IMR-90 (cell line): ENCODE results near the gene TEAD4. TPM values are rescaled to one million over a fixed set of nuclear protein-coding genes. Genes with fewer than 3 reads are reported as not detected.

ENCODE experiments used
- ATAC-seq: fragments of 200-7000 bp; cut with Tn5 transposase; 2 replicates; pipeline ENCODE4 v1.9.1; 2020; ENCODE audit warnings: low read depth, mild to moderate bottlenecking, moderate library complexity
- BruUV-seq: library from RNA; stranded (reverse); fragments of 400-500 nt; replicated peaks from 2 replicates; lab custom pipeline; 2021; lab: Mats Ljungman, UMichigan
- CTCF ChIA-PET: fragments of 300-600 bp; formaldehyde crosslinking; extraction: SDS; loops from one replicate; lab custom pipeline; 2021; ENCODE audit warnings: antibody characterized with exemption; lab: Yijun Ruan, JAX
- POLR2A ChIA-PET: fragments of 300-600 bp; sonication (Branson Sonifier 250); formaldehyde crosslinking; loops from one replicate; lab custom pipeline; 2022; ENCODE audit warnings: antibody characterized with exemption; ENCODE audit not compliant: unreplicated experiment; lab: Charles Lee
- DNase-seq: peaks from one replicate; pipeline ENCODE4 v3.0.0; 2013
- H2AFZ ChIP-seq: replicated peaks from 2 replicates; pipeline ENCODE3; 2013; ENCODE audit warnings: low read length, mild to moderate bottlenecking; ENCODE audit not compliant: poor library complexity
- H2AK5ac ChIP-seq: 2 replicates; pipeline ENCODE4 v1.6.1; 2013; ENCODE audit warnings: low read depth, low read length, inconsistent platforms
- H2AK9ac ChIP-seq: replicated peaks from 2 replicates; pipeline ENCODE3; 2013; ENCODE audit warnings: mild to moderate bottlenecking, low read depth, low read length, moderate library complexity; ENCODE audit not compliant: poor library complexity
- H2BK120ac ChIP-seq: 2 replicates; pipeline ENCODE4 v1.6.1; 2013; ENCODE audit warnings: low read depth, low read length, inconsistent platforms
- H2BK15ac ChIP-seq: 3 replicates; pipeline ENCODE4 v1.6.1; 2013; ENCODE audit warnings: low read depth, low read length, inconsistent platforms
- H2BK20ac ChIP-seq: 2 replicates; pipeline ENCODE4 v1.6.1; 2013; ENCODE audit warnings: low read depth, mild to moderate bottlenecking, inconsistent platforms, low read length, moderate library complexity
- H2BK5ac ChIP-seq: 2 replicates; pipeline ENCODE4 v1.6.1; 2013; ENCODE audit warnings: mild to moderate bottlenecking, low read depth, low read length, inconsistent platforms; ENCODE audit not compliant: poor library complexity, severe bottlenecking
- H3K14ac ChIP-seq: replicated peaks from 2 replicates; pipeline ENCODE4 v1.6.1; 2013; ENCODE audit warnings: low read depth, low read length, inconsistent platforms
- H3K18ac ChIP-seq: 2 replicates; pipeline ENCODE4 v1.6.1; 2013; ENCODE audit warnings: low read depth, low read length, control low read depth
- H3K23ac ChIP-seq: 2 replicates; pipeline ENCODE4 v1.6.1; 2013; ENCODE audit warnings: low read depth, low read length, inconsistent platforms
- H3K27ac ChIP-seq: 2 replicates; pipeline ENCODE4 v1.5.1; 2013; ENCODE audit warnings: mild to moderate bottlenecking, control low read depth, low read length; ENCODE audit not compliant: insufficient read depth
- H3K27me3 ChIP-seq: 2 replicates; pipeline ENCODE4 v1.6.1; 2013; ENCODE audit warnings: low read length; ENCODE audit not compliant: control insufficient read depth, insufficient read depth
- H3K36me3 ChIP-seq: 2 replicates; pipeline ENCODE4 v1.6.1; 2013; ENCODE audit warnings: low read length, mixed read lengths; ENCODE audit not compliant: control insufficient read depth, insufficient read depth
- H3K4ac ChIP-seq: 2 replicates; pipeline ENCODE4 v1.6.1; 2013; ENCODE audit warnings: low read depth, low read length, inconsistent platforms
- H3K4me1 ChIP-seq: 2 replicates; pipeline ENCODE4 v1.6.1; 2013; ENCODE audit warnings: low read length, mixed read lengths; ENCODE audit not compliant: control insufficient read depth, insufficient read depth
- H3K4me2 ChIP-seq: 2 replicates; pipeline ENCODE4 v1.6.1; 2013; ENCODE audit warnings: low read depth, mild to moderate bottlenecking, control low read depth, low read length, moderate library complexity
- H3K4me3 ChIP-seq: 2 replicates; pipeline ENCODE4 v1.5.1; 2013; ENCODE audit warnings: low read depth, mild to moderate bottlenecking, control low read depth, low read length, moderate library complexity; ENCODE audit not compliant: insufficient read depth
- H3K56ac ChIP-seq: 2 replicates; pipeline ENCODE4 v1.6.1; 2013; ENCODE audit warnings: low read length, inconsistent platforms; ENCODE audit not compliant: insufficient read depth; ENCODE audit errors: extremely low read depth
- H3K79me1 ChIP-seq, 2 experiments: 2 replicates each; pipeline ENCODE4 v1.6.1; 2013; ENCODE audit warnings: low read length in 2 of 2, inconsistent platforms in 1 of 2, low read depth in 1 of 2
- H3K9ac ChIP-seq: 2 replicates; pipeline ENCODE4 v1.6.1; 2013; ENCODE audit warnings: low read depth, low read length, control low read depth
- H3K9me1 ChIP-seq: 2 replicates; pipeline ENCODE4 v1.6.1; 2013; ENCODE audit warnings: low read length, inconsistent platforms; ENCODE audit not compliant: insufficient read depth
- H3K9me3 ChIP-seq: 2 replicates; pipeline ENCODE4 v1.6.1; 2013; ENCODE audit warnings: low read length; ENCODE audit not compliant: control insufficient read depth, insufficient read depth
- H4K20me1 ChIP-seq: 2 replicates; pipeline ENCODE4 v1.6.1; 2013; ENCODE audit warnings: low read length, inconsistent platforms; ENCODE audit not compliant: insufficient read depth
- H4K5ac ChIP-seq: 2 replicates; pipeline ENCODE4 v1.6.1; 2013; ENCODE audit warnings: mild to moderate bottlenecking, low read depth, low read length, control low read depth
- H4K8ac ChIP-seq, 2 experiments: 2 replicates each; pipeline ENCODE4 v1.6.1; 2013; ENCODE audit warnings: low read depth in 2 of 2, low read length in 2 of 2, control low read depth in 1 of 2, inconsistent platforms in 1 of 2
- H4K91ac ChIP-seq: 2 replicates; pipeline ENCODE4 v1.6.1; 2013; ENCODE audit warnings: low read depth, low read length, inconsistent platforms; ENCODE audit not compliant: insufficient read depth
- BHLHE40 ChIP-seq: fragments of 150-350 bp; IDR thresholded peaks from 2 replicates; pipeline ENCODE4 v1.6.1; 2016; ENCODE audit warnings: mild to moderate bottlenecking, low read depth, low read length
- CHD1 ChIP-seq: IDR thresholded peaks from 2 replicates; pipeline ENCODE4 v1.6.1; 2012; ENCODE audit warnings: low read depth, low read length, improper control_type of control experiment
- CTCF ChIP-seq: conservative IDR thresholded peaks from 2 replicates; pipeline ENCODE4 v1.5.1; 2012; ENCODE audit warnings: mild to moderate bottlenecking, low read depth, low read length, improper control_type of control experiment
- ELK1 ChIP-seq: fragments of 150-350 bp; IDR thresholded peaks from 2 replicates; pipeline ENCODE4 v1.6.1; 2016; ENCODE audit warnings: low read depth, mild to moderate bottlenecking, low read length, moderate library complexity, borderline replicate concordance
- FOS ChIP-seq: fragments of 150-350 bp; IDR thresholded peaks from 2 replicates; pipeline ENCODE4 v1.6.1; 2016; ENCODE audit warnings: low read depth, low read length
- MAFK ChIP-seq: IDR thresholded peaks from 2 replicates; pipeline ENCODE4 v1.6.1; 2012; ENCODE audit warnings: low read depth, low read length, improper control_type of control experiment
- MAZ ChIP-seq: IDR thresholded peaks from 2 replicates; pipeline ENCODE4 v1.6.1; 2012; ENCODE audit warnings: low read depth, mild to moderate bottlenecking, low read length, improper control_type of control experiment, moderate library complexity, borderline replicate concordance
- MXI1 ChIP-seq: IDR thresholded peaks from 2 replicates; pipeline ENCODE4 v1.6.1; 2012; ENCODE audit warnings: low read depth, mild to moderate bottlenecking, low read length, moderate library complexity, borderline replicate concordance
- NFE2L2 ChIP-seq: fragments of 150-350 bp; IDR thresholded peaks from 2 replicates; pipeline ENCODE4 v1.6.1; 2016; ENCODE audit warnings: low read depth, mild to moderate bottlenecking, low read length
- POLR2A ChIP-seq: IDR thresholded peaks from 2 replicates; pipeline ENCODE4 v1.6.1; 2012; ENCODE audit warnings: mild to moderate bottlenecking, low read depth, low read length
- RAD21 ChIP-seq: IDR thresholded peaks from 2 replicates; pipeline ENCODE4 v1.6.1; 2012; ENCODE audit warnings: low read length, improper control_type of control experiment
- SMC3 ChIP-seq: fragments of 150-350 bp; IDR thresholded peaks from 2 replicates; pipeline ENCODE4 v1.6.1; 2016; ENCODE audit warnings: low read depth, mild to moderate bottlenecking, antibody characterized with exemption, low read length, moderate library complexity
- USF2 ChIP-seq: fragments of 150-350 bp; IDR thresholded peaks from 2 replicates; pipeline ENCODE4 v1.6.1; 2017; ENCODE audit warnings: mild to moderate bottlenecking, antibody characterized with exemption, low read length, low read depth
- WGBS, 2 experiments: methylation state at CpG; one replicate each; pipeline versions ENCODE4 v1.1.5 to v1.1.7; 2013; ENCODE audit warnings: missing lambda C conversion rate in 2 of 2; ENCODE audit not compliant: insufficient read length in 1 of 2; ENCODE audit errors: extremely low coverage in 2 of 2; 5-methylcytosine and 5-hydroxymethylcytosine counted together
- dilution Hi-C: fragments of 300-500 bp; cut with HindIII; formaldehyde crosslinking; loops from one replicate; pipeline ENCODE4 v1.14.3; 2018; ENCODE audit warnings: low sequenced_read_pairs; ENCODE audit not compliant: unreplicated experiment
- in situ Hi-C: fragments of 300-500 bp; cut with MboI; formaldehyde crosslinking; loops from 3 replicates; pipeline ENCODE4 v1.14.3; 2019; ENCODE audit warnings: low sequenced_read_pairs, inconsistent platforms, mixed read lengths
- intact Hi-C: fragments of 100-400 bp; cut with micrococcal nuclease; formaldehyde crosslinking; loops from 2 replicates; pipeline ENCODE4 v1.10.0; 2022
- polyA plus RNA-seq, 3 experiments: library from polyadenylated mRNA; depleted of rRNA; stranded (reverse); fragments of >200 nt; gene quantifications; 2 replicates each; pipeline ENCODE4 v1.2.3, GENCODE V29; 2012; ENCODE audit warnings: low replicate concordance in 1 of 3
- total RNA-seq: library from RNA; depleted of rRNA; stranded (reverse); fragments of >200 nt; gene quantifications from 2 replicates; pipeline ENCODE4 v1.2.3, GENCODE V29; 2012

Gene TEAD4
- total and polyA plus RNA-seq, 2 of the 4 experiments (the other 2 are of a cell fraction) = 8.8 to 24.9 TPM

- H3K56ac ChIP-seq = peak overlapping the region; percentile 51; the same call in 1 of the 2 replicates
- H3K23ac ChIP-seq = peak overlapping the region; percentile 83
- CTCF ChIA-PET = no interaction called here
- no peaks in the 10 kb centered on the region for H3K36me3 ChIP-seq
- no peaks in the 10 kb centered on the region for H3K27me3 ChIP-seq
- H4K8ac ChIP-seq = peak overlapping the region; percentile 62 to 86; a peak in 3 of 4 replicates
- intact Hi-C loops (loop anchor here (2.0 kb wide), 1 partner anchor 75 kb away; no protein-coding TSS in a partner anchor), dilution Hi-C loops (no loop called here), in situ Hi-C loops (no loop called here)
- H2BK120ac ChIP-seq = peak overlapping the region; percentile 80
- H3K14ac ChIP-seq = peak overlapping the region; percentile 88
- no peak for TF ChIP-seq RAD21
- peak; percentile 63 for TF ChIP-seq BHLHE40
- no peak for TF ChIP-seq NFE2L2
- no peak for TF ChIP-seq ELK1
- TF ChIP-seq MAZ = peak; percentile 20; the same call in 1 of the 2 replicates
- no peak for TF ChIP-seq FOS
- no peak; the same call in 1 of the 2 replicates for TF ChIP-seq CHD1
- peak; percentile 63 for TF ChIP-seq POLR2A
- TF ChIP-seq SMC3 = no peak
- no peak for TF ChIP-seq MAFK
- TF ChIP-seq USF2 = peak; percentile 58; the same call in 1 of the 2 replicates
- TF ChIP-seq CTCF = no peak
- peak; percentile 77; the same call in 1 of the 2 replicates for TF ChIP-seq MXI1
- H3K4me2 ChIP-seq = peak overlapping the region; percentile 70
- H3K27ac ChIP-seq = peak overlapping the region; percentile 91
- 0% methylated on average over 47 of the region's 104 CpGs; no CpG with 5 or more reads in 1 of the 2 experiments for WGBS, 2 experiments
- no peak overlapping the region for H2BK20ac ChIP-seq
- H3K4me1 ChIP-seq = peaks cover 18% of the 10 kb centered on the region
- H3K18ac ChIP-seq = peak overlapping the region; percentile 58; the same call in 1 of the 2 replicates
- H2AK5ac ChIP-seq = peak overlapping the region; percentile 86
- peak overlapping the region; percentile 82 for H3K4ac ChIP-seq
- no peak overlapping the region for H2BK15ac ChIP-seq
- H3K4me3 ChIP-seq = peak overlapping the region; percentile 93
- peak overlapping the region; percentile 75 for H2BK5ac ChIP-seq
- H3K9ac ChIP-seq = peak overlapping the region; percentile 86
- H2AK9ac ChIP-seq = peak overlapping the region; percentile 71
- H4K91ac ChIP-seq = peak overlapping the region; percentile 78
- H3K9me3 ChIP-seq = no peaks in the 10 kb centered on the region
- ATAC-seq (peak; percentile 56), DNase-seq (peak; percentile 60)
- no TSS peak for BruUV-seq
- H4K5ac ChIP-seq = no peak overlapping the region
- POLR2A ChIA-PET = no interaction called here
- peaks cover 8 to 62% of the 10 kb centered on the region in 2 experiments; a peak in 3 of 4 replicates for H3K79me1 ChIP-seq
- peaks cover 33% of the 10 kb centered on the region for H3K9me1 ChIP-seq
- H2AFZ ChIP-seq = peak overlapping the region; percentile 95
- H4K20me1 ChIP-seq = peaks cover 20% of the 10 kb centered on the region
Measured at GRCh38 chr12:2959505-2960389, 550 bp downstream of the TEAD4 start.
